GM21717 (cell line): Measurements from ENCODE around the gene RASSF10.

Experiments used
- ATAC-seq: cut with Tn5 transposase; IDR thresholded peaks from one replicate; pipeline ENCODE4 v1.9.1; 2021; ENCODE audit warnings: mild to moderate bottlenecking, moderate library complexity; ENCODE audit not compliant: unreplicated experiment

The RASSF10 gene

DNA sequence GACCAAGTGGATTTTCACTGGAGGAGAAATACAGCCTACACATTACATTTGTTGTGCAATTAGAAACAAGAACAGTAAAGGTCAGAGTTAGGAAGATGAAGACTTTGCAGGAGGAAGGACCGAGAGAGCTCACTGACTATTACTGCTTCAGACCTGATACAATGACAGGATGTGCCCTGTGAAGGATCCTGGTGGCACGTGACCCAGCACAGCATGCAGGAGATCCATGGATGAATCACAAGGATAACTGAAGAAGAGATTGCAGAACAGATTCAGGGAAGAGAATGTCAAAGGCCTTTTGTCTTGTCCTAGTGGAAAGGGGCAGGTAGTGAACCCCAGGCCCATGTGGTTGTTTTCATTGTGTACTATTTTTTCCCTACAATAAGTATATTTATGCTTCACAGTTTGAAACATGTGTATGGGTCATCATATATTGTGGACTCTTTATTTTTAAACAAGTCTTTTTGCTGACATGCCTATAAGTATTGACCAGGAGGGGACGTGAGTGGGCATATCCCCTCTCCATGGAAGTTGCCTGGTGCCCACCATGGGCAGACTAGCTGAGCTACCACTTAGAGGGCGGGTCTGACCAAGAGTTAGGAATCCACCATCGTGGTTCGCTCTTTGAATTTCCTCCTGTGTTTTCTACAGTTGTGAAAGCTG is 44.3 kb downstream of the RASSF10 start:
- no peak for ATAC-seq

DNA sequence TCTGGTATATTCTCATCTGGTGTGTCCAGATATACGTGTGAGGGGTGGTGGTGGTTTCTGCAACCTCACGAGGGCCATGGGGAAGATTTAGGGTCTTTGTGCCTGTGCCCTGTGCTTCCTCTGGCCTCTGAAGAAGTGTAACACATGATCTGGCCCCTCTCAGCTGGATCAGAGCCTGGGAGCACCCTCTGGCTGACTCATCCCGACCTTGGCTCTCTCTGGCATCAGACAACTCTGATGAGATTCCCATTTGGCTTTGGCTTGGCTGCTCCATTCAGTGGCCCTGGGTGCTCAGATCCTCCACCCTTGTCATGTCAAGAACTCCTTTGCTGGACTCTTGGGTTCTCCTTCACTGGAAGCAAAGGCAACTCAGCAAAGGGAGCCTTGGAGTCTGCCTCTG is 45.2 kb downstream of the RASSF10 start:
- ATAC-seq: no peak

- ATAC-seq: no peak
These were observed 46.1 kb downstream of the RASSF10 start for GRCh38 chr11:13055200-13055599.

- ATAC-seq: no peak
These were observed 52.3 kb downstream of the RASSF10 start for GRCh38 chr11:13061294-13061990.
